ENCODE data around the gene CLCN1. TPM values are rescaled to one million over a fixed set of nuclear protein-coding genes. Genes with fewer than 3 reads are reported as not detected.
A peak's percentile ranks its signal among the peaks of the same experiment; 100 is the strongest.
"Not testable (repeated sequence)": the region's sequence is repeated elsewhere in the genome, so short reads cannot be mapped to it uniquely, and the experiment has no call there.

CLCN1 gene
- total and polyA plus RNA-seq, 2 donors (not counting 1 experiment from before 2014, with no cell fraction given), result under 0.01 TPM; not detected in 1

GRCh38 chr7:143287935-143288826 is 27.7 kb upstream of the CLCN1 start, which contains the start of gene CASP2:
TSS of gene CASP2 (plus strand) at chr7:143288351. CDS start at chr7:143288456, 105 bp downstream.
- TF ChIP-seq EZH2 (IDR thresholded peaks at IDR 0.05; ENCODE audit: low read length, missing control alignments) (no peak), CTCF (conservative IDR thresholded peaks at IDR 0.05 in 1 of 2, IDR thresholded peaks at IDR 0.05 in 1 of 2; ENCODE audit: low read depth in 1 of 2, low read length in 2 of 2) (peak; percentile 20 to 41)

GRCh38 chr7:143288836-143289235 is 27.1 kb upstream of the CLCN1 start:
- Histone ChIP-seq H3K9me3 (ENCODE audit: control insufficient read depth, insufficient read depth, low read depth, low read length) (no peaks in the 10 kb centered on the region), H4K20me1 (ENCODE audit: control insufficient read depth, extremely low read depth, insufficient read depth, low read length) (no peaks in the 10 kb centered on the region), H3K4me3 (replicated peaks in 1 of 4; ENCODE audit: control extremely low read depth in 1 of 4, insufficient read depth in 1 of 4, low read depth in 3 of 4, low read length in 4 of 4) (peak overlapping the region; percentile 62 to 92 (median 90)), H3K27me3 (ENCODE audit: control insufficient read depth, insufficient read depth, low read length) (no peaks in the 10 kb centered on the region), H3K27ac (ENCODE audit: insufficient read depth, low read length) (peak overlapping the region; percentile 71), H3K9ac (ENCODE audit: insufficient read depth, low read length) (peak overlapping the region; percentile 63), H3K79me2 (ENCODE audit: control insufficient read depth, insufficient read depth, low read length) (peaks cover 36% of the 10 kb centered on the region), H2AFZ (ENCODE audit: low read length) (peak overlapping the region; percentile 50), H3K36me3 (ENCODE audit: control insufficient read depth, insufficient read depth, low read length) (peaks cover 9% of the 10 kb centered on the region), H3K4me2 (ENCODE audit: extremely low read depth, insufficient read depth, low read length) (peak overlapping the region; percentile 55), H3K4me1 (ENCODE audit: control insufficient read depth, extremely low read depth, insufficient read depth, low read length) (peaks cover 11% of the 10 kb centered on the region)
- TF ChIP-seq CTCF (conservative IDR thresholded peaks at IDR 0.05 in 1 of 2, IDR thresholded peaks at IDR 0.05 in 1 of 2; ENCODE audit: low read depth in 1 of 2, low read length in 2 of 2) (no peak), EZH2 (IDR thresholded peaks at IDR 0.05; ENCODE audit: low read length, missing control alignments) (no peak)
- DNase-seq (ENCODE audit: low read depth in 2 of 2), result peak in 1 of 2 donors; percentile 36

More at GRCh38 chr7:143287935-143288826, 27.7 kb upstream of the CLCN1 start, which contains the start of gene CASP2:
- peak within 1 kb of the TSS; percentile 71 for H3K27ac ChIP-seq (ENCODE audit: insufficient read depth, low read length)
- peak within 1 kb of the TSS; percentile 87 for H2AFZ ChIP-seq (ENCODE audit: low read length)
- no peaks in the 10 kb centered on the region for H4K20me1 ChIP-seq (ENCODE audit: control insufficient read depth, extremely low read depth, insufficient read depth, low read length)
- H3K4me3 ChIP-seq (replicated peaks in 1 of 4; ENCODE audit: control extremely low read depth in 1 of 4, insufficient read depth in 1 of 4, low read depth in 3 of 4, low read length in 4 of 4), result peak within 1 kb of the TSS; percentile 62 to 92 (median 90)
- H3K9me3 ChIP-seq (ENCODE audit: control insufficient read depth, insufficient read depth, low read depth, low read length), result no peaks in the 10 kb centered on the region
- H3K79me2 ChIP-seq (ENCODE audit: control insufficient read depth, insufficient read depth, low read length), result peaks cover 36% of the 10 kb centered on the region
- H3K27me3 ChIP-seq (ENCODE audit: control insufficient read depth, insufficient read depth, low read length), result no peaks in the 10 kb centered on the region
- peaks cover 6% of the 10 kb centered on the region for H3K36me3 ChIP-seq (ENCODE audit: control insufficient read depth, insufficient read depth, low read length)
- peak within 1 kb of the TSS; percentile 63 for H3K4me2 ChIP-seq (ENCODE audit: extremely low read depth, insufficient read depth, low read length)
- peak within 1 kb of the TSS; percentile 63 for H3K9ac ChIP-seq (ENCODE audit: insufficient read depth, low read length)
- peaks cover 11% of the 10 kb centered on the region for H3K4me1 ChIP-seq (ENCODE audit: control insufficient read depth, extremely low read depth, insufficient read depth, low read length)
- peak; percentile 94 to 97 for DNase-seq (ENCODE audit: low read depth in 2 of 2)

- Histone ChIP-seq H3K79me2 (ENCODE audit: control insufficient read depth, insufficient read depth, low read length) (peaks cover 36% of the 10 kb centered on the region), H3K27me3 (ENCODE audit: control insufficient read depth, insufficient read depth, low read length) (no peaks in the 10 kb centered on the region), H3K4me3 (replicated peaks in 1 of 4; ENCODE audit: control extremely low read depth in 1 of 4, insufficient read depth in 1 of 4, low read depth in 3 of 4, low read length in 4 of 4) (peak overlapping the region; percentile 62 to 92 (median 90)), H3K4me2 (ENCODE audit: extremely low read depth, insufficient read depth, low read length) (peak overlapping the region; percentile 55), H3K27ac (ENCODE audit: insufficient read depth, low read length) (peak overlapping the region; percentile 71), H3K9ac (ENCODE audit: insufficient read depth, low read length) (peak overlapping the region; percentile 63), H3K36me3 (ENCODE audit: control insufficient read depth, insufficient read depth, low read length) (peaks cover 12% of the 10 kb centered on the region), H3K4me1 (ENCODE audit: control insufficient read depth, extremely low read depth, insufficient read depth, low read length) (peaks cover 11% of the 10 kb centered on the region), H2AFZ (ENCODE audit: low read length) (no peak overlapping the region), H4K20me1 (ENCODE audit: control insufficient read depth, extremely low read depth, insufficient read depth, low read length) (no peaks in the 10 kb centered on the region), H3K9me3 (ENCODE audit: control insufficient read depth, insufficient read depth, low read depth, low read length) (no peaks in the 10 kb centered on the region)
- TF ChIP-seq EZH2 (IDR thresholded peaks at IDR 0.05; ENCODE audit: low read length, missing control alignments) (no peak), CTCF (conservative IDR thresholded peaks at IDR 0.05 in 1 of 2, IDR thresholded peaks at IDR 0.05 in 1 of 2; ENCODE audit: low read depth in 1 of 2, low read length in 2 of 2) (no peak)
- DNase-seq (ENCODE audit: low read depth in 2 of 2), result peak; percentile 17 to 23
These were observed 26.5 kb upstream of the CLCN1 start for GRCh38 chr7:143289421-143289820.

- peak overlapping the region; percentile 55 for H3K4me2 ChIP-seq (ENCODE audit: extremely low read depth, insufficient read depth, low read length)
- peak overlapping the region; percentile 71 for H3K27ac ChIP-seq (ENCODE audit: insufficient read depth, low read length)
- not testable (repeated sequence) for H2AFZ ChIP-seq (ENCODE audit: low read length); DNase-seq (ENCODE audit: low read depth in 2 of 2); H3K27me3 ChIP-seq (ENCODE audit: control insufficient read depth, insufficient read depth, low read length); H3K9me3 ChIP-seq (ENCODE audit: control insufficient read depth, insufficient read depth, low read depth, low read length); H4K20me1 ChIP-seq (ENCODE audit: control insufficient read depth, extremely low read depth, insufficient read depth, low read length); H3K9ac ChIP-seq (ENCODE audit: insufficient read depth, low read length)
- H3K79me2 ChIP-seq (ENCODE audit: control insufficient read depth, insufficient read depth, low read length), result peaks cover 36% of the 10 kb centered on the region
- H3K4me1 ChIP-seq (ENCODE audit: control insufficient read depth, extremely low read depth, insufficient read depth, low read length), result peaks cover 11% of the 10 kb centered on the region
- peaks cover 15% of the 10 kb centered on the region for H3K36me3 ChIP-seq (ENCODE audit: control insufficient read depth, insufficient read depth, low read length)
- peak overlapping the region; percentile 62 to 92 (median 90) for H3K4me3 ChIP-seq (replicated peaks in 1 of 4; ENCODE audit: control extremely low read depth in 1 of 4, insufficient read depth in 1 of 4, low read depth in 3 of 4, low read length in 4 of 4)
These were observed 26.0 kb upstream of the CLCN1 start for GRCh38 chr7:143289888-143290287.

Data from fibroblast of lung (primary cell).